ENCODE data around the gene GOLGA6L7.

DNA sequence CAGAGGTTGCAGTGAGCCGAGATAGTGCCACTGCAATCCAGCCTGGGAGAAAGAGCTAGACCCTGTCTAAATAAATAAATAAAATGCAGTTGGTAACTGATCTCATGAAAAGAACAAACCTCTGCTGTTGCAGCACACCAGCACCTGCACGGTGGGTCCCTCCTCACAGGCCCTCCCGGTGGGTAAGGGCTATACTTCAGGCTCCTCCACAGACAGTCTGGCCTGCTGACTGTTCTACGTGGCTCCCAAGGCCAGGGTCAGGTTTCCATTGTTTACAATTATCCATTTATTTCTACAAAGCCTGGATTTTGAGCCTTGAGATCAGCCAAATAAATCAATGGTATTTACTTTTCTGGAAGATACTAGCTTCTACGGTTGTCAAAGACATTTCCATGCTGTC is 32.2 kb upstream of the GOLGA6L7 start:
- TF ChIP-seq POLR2A (IDR thresholded peaks at IDR 0.05) = no peak
- TF ChIP-seq, protein P1, sequence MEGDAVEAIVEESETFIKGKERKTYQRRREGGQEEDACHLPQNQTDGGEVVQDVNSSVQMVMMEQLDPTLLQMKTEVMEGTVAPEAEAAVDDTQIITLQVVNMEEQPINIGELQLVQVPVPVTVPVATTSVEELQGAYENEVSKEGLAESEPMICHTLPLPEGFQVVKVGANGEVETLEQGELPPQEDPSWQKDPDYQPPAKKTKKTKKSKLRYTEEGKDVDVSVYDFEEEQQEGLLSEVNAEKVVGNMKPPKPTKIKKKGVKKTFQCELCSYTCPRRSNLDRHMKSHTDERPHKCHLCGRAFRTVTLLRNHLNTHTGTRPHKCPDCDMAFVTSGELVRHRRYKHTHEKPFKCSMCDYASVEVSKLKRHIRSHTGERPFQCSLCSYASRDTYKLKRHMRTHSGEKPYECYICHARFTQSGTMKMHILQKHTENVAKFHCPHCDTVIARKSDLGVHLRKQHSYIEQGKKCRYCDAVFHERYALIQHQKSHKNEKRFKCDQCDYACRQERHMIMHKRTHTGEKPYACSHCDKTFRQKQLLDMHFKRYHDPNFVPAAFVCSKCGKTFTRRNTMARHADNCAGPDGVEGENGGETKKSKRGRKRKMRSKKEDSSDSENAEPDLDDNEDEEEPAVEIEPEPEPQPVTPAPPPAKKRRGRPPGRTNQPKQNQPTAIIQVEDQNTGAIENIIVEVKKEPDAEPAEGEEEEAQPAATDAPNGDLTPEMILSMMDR (IDR thresholded peaks at IDR 0.05) = no peak

Data from heart left ventricle (tissue), 13 donors.